HG02943 (cell line): Measurements from ENCODE around the gene SLC29A3.
"Not testable (repeated sequence)": the region's sequence is repeated elsewhere in the genome, so short reads cannot be mapped to it uniquely, and the experiment has no call there.

Experiments used
- ATAC-seq: cut with Tn5 transposase; IDR thresholded peaks from one replicate; pipeline ENCODE4 v1.9.1; 2021; ENCODE audit warnings: mild to moderate bottlenecking, low read depth, moderate library complexity; ENCODE audit not compliant: unreplicated experiment

SLC29A3 gene

GRCh38 chr10:71283410-71283809 is 35.6 kb upstream of the SLC29A3 start:
- ATAC-seq: no peak

- no peak for ATAC-seq
Observed at GRCh38 chr10:71283876-71284275, 35.2 kb upstream of the SLC29A3 start.

- ATAC-seq: no peak
Observed at GRCh38 chr10:71284544-71285179, 34.4 kb upstream of the SLC29A3 start.

GRCh38 chr10:71285180-71285545 is 33.9 kb upstream of the SLC29A3 start:
- no peak for ATAC-seq

GRCh38 chr10:71285986-71286385 is 33.1 kb upstream of the SLC29A3 start:
- ATAC-seq: no peak

GRCh38 chr10:71286521-71287294 is 32.4 kb upstream of the SLC29A3 start:
- ATAC-seq: no peak

- ATAC-seq: no peak
Observed at GRCh38 chr10:71287456-71287855, 31.6 kb upstream of the SLC29A3 start.

GRCh38 chr10:71288461-71288860 is 30.6 kb upstream of the SLC29A3 start:
- no peak for ATAC-seq

- no peak for ATAC-seq
Observed at GRCh38 chr10:71289421-71290130, 29.5 kb upstream of the SLC29A3 start.

GRCh38 chr10:71290331-71290730 is 28.7 kb upstream of the SLC29A3 start:
- no peak for ATAC-seq

- ATAC-seq: no peak
Observed at GRCh38 chr10:71290806-71291527, 28.1 kb upstream of the SLC29A3 start.

- ATAC-seq: no peak
Observed at GRCh38 chr10:71291528-71291900, 27.5 kb upstream of the SLC29A3 start.

- ATAC-seq: no peak
Observed at GRCh38 chr10:71292624-71293445, 26.2 kb upstream of the SLC29A3 start.

- ATAC-seq: no peak
Observed at GRCh38 chr10:71293446-71294084, 25.5 kb upstream of the SLC29A3 start.

- no peak for ATAC-seq
Observed at GRCh38 chr10:71294091-71294561, 24.9 kb upstream of the SLC29A3 start.

GRCh38 chr10:71294856-71295255 is 24.2 kb upstream of the SLC29A3 start:
- ATAC-seq: no peak

GRCh38 chr10:71295641-71296040 is 23.4 kb upstream of the SLC29A3 start:
- no peak for ATAC-seq

GRCh38 chr10:71296086-71296485 is 23.0 kb upstream of the SLC29A3 start:
- ATAC-seq: no peak

- not testable (repeated sequence) for ATAC-seq
Observed at GRCh38 chr10:71296811-71297210, 22.2 kb upstream of the SLC29A3 start.

GRCh38 chr10:71297343-71297742 is 21.7 kb upstream of the SLC29A3 start:
- ATAC-seq: no peak
